Glutamatergic neuron (in vitro differentiated cells): ENCODE results near the gene CASP2. TPM values are rescaled to one million over a fixed set of nuclear protein-coding genes. Genes with fewer than 3 reads are reported as not detected.

Experiments used
- DNase-seq: peaks from one replicate; pipeline ENCODE4 v3.0.0; 2022
- H3K27ac Mint-ChIP-seq: one replicate; pipeline ENCODE4 v1.8.0; 2020; ENCODE audit warnings: mild to moderate bottlenecking, mixed read lengths, inconsistent platforms; ENCODE audit not compliant: unreplicated experiment
- H3K27me3 Mint-ChIP-seq: one replicate; pipeline ENCODE4 v1.8.0; 2020; ENCODE audit warnings: mild to moderate bottlenecking, moderate library complexity, mixed read lengths, inconsistent platforms; ENCODE audit not compliant: unreplicated experiment
- H3K36me3 Mint-ChIP-seq: one replicate; pipeline ENCODE4 v1.8.0; 2020; ENCODE audit warnings: mild to moderate bottlenecking, mixed read lengths, inconsistent platforms; ENCODE audit not compliant: unreplicated experiment
- H3K4me1 Mint-ChIP-seq: one replicate; pipeline ENCODE4 v1.8.0; 2020; ENCODE audit warnings: mild to moderate bottlenecking, low read depth, mixed read lengths, inconsistent platforms; ENCODE audit not compliant: unreplicated experiment
- H3K4me3 Mint-ChIP-seq: one replicate; pipeline ENCODE4 v1.8.0; 2020; ENCODE audit warnings: mild to moderate bottlenecking, mixed read lengths, inconsistent platforms; ENCODE audit not compliant: unreplicated experiment
- H3K9me3 Mint-ChIP-seq: one replicate; pipeline ENCODE4 v1.8.0; 2020; ENCODE audit warnings: mild to moderate bottlenecking, moderate library complexity, mixed read lengths, inconsistent platforms; ENCODE audit not compliant: unreplicated experiment
- total RNA-seq: library from RNA; stranded (reverse); fragmentation: NEBNext Ultra II Directional; extraction: Animal tissue kit (Norgen Biotek cat#: 25700); gene quantifications from one replicate; pipeline ENCODE4 v1.2.1, GENCODE V29; 2021; ENCODE audit not compliant: unreplicated experiment
- TF ChIP-seq, protein P1 (sequence below): fragments of 200-600 bp; sonication (generic); IDR thresholded peaks from one replicate; pipeline ENCODE4 v1.5.0; 2021; ENCODE audit not compliant: partially characterized antibody, unreplicated experiment

Gene CASP2
- total RNA-seq, 1 donor from 2014 or later = 59.2 TPM

DNA sequence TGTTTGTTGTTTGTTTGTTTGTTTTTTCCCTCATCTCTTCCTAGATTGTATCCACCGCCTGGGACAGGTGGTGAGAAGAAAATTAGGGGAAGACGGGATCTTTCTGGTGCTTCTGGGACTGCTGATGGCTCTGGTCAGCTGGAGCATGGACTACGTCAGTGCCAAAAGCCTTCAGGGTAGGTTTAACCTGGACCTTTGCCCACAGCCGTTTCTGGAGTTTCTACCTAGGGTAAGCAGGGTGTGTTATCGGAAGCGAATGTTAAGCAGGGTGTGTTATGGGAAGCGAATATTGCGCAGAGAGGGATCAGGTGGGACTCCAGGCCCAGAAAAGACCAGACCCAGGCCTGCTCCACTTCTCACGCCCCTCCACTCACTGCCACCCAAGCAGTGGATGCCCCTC lies 32.5 kb downstream of the CASP2 start:
- H3K27ac Mint-ChIP-seq = no peak overlapping the region
- H3K27me3 Mint-ChIP-seq = peaks cover 5% of the 10 kb centered on the region
- TF ChIP-seq, protein P1, sequence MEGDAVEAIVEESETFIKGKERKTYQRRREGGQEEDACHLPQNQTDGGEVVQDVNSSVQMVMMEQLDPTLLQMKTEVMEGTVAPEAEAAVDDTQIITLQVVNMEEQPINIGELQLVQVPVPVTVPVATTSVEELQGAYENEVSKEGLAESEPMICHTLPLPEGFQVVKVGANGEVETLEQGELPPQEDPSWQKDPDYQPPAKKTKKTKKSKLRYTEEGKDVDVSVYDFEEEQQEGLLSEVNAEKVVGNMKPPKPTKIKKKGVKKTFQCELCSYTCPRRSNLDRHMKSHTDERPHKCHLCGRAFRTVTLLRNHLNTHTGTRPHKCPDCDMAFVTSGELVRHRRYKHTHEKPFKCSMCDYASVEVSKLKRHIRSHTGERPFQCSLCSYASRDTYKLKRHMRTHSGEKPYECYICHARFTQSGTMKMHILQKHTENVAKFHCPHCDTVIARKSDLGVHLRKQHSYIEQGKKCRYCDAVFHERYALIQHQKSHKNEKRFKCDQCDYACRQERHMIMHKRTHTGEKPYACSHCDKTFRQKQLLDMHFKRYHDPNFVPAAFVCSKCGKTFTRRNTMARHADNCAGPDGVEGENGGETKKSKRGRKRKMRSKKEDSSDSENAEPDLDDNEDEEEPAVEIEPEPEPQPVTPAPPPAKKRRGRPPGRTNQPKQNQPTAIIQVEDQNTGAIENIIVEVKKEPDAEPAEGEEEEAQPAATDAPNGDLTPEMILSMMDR = no peak
- DNase-seq = no peak
- H3K36me3 Mint-ChIP-seq = no peaks in the 10 kb centered on the region
- no peak overlapping the region for H3K4me3 Mint-ChIP-seq
- peaks cover 13% of the 10 kb centered on the region for H3K9me3 Mint-ChIP-seq
- H3K4me1 Mint-ChIP-seq = peaks cover 37% of the 10 kb centered on the region

DNA sequence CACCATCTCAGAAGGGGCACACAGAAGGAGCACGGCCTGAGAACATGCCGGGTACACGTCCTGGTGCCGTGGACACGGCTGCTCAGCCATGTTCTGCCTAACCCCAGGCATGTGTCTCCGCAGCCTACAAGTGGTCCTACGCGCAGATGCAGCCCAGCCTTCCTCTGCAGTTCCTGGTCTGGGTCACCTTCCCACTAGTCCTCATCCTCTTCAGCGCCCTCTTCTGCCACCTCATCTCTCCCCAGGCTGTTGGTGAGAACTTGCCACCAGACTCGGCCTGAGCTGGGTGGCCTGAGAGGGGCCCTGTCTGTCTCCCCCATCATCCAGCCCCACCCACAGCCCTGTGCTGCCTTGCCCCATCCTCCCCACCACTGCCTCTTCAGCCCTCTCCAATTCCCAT lies 33.1 kb downstream of the CASP2 start:
- TF ChIP-seq, protein P1 = no peak
- Mint-ChIP-seq H3K4me1 (peaks cover 31% of the 10 kb centered on the region), H3K27ac (peak overlapping the region; percentile 23), H3K27me3 (peaks cover 5% of the 10 kb centered on the region), H3K4me3 (no peak overlapping the region), H3K9me3 (peaks cover 11% of the 10 kb centered on the region), H3K36me3 (no peaks in the 10 kb centered on the region)
- DNase-seq = no peak

DNA sequence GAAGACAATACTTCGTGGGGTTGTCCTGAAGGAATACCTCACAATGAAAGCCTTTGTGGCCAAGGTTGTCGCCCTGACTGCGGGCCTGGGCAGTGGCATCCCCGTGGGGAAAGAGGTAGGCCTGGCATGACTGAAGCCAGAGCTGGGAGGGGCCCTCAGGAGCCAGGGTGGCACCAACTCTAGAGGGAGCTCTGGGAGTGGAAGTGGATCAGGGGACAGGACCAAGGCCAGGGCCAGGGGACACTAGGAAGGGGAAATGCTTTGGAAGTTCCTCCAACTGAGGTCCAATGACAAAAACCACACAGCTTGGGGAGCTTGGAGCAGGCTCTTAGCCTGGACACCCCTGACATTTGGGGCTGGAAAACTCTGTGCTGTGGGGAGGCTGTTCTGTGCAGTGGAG lies 33.6 kb downstream of the CASP2 start:
- Mint-ChIP-seq H3K27ac (peak overlapping the region; percentile 23), H3K4me3 (no peak overlapping the region), H3K9me3 (peaks cover 13% of the 10 kb centered on the region), H3K27me3 (peaks cover 5% of the 10 kb centered on the region), H3K4me1 (peaks cover 31% of the 10 kb centered on the region), H3K36me3 (no peaks in the 10 kb centered on the region)
- TF ChIP-seq, protein P1 = no peak
- DNase-seq = no peak

DNA sequence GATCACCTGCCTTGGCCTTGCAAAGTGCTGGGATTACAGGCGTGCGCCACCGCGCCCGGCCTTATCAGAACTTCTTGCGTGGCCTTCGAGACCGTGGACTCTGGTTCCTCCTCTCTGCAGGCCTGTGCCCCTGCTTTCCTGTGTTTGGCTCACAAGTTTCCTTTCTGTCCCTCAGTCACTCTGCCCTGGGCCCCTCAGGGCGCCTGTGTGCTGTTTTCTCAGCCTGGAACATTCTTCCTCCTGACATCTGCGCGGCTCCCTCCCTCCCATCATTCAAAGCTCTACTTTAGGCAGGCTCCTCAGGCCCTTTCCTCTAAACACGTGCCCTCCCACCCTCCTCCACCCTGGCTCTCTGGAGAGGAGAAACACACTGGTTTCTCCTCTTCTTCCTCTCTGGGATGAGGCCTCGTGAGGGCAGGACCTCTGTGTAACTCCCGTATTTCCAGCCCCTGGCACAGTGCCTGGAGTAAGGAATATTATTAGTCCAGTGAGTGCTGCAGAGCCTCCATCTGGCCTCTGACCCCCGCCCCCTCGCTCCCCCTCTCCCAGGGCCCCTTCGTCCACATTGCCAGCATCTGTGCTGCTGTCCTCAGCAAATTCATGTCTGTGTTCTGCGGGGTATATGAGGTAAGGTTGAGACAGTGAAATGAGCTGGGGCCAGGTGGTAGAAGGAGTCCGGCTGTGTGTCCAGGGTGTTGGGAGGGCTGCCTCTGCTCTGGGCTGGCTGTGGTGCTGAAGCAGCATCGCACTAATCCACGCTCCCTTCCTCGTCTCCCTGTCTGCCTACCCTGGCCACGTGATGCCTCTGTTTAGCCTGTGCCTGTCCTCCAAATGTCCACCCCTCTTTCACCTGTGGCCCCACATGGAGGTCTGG lies 34.8 kb downstream of the CASP2 start:
- TF ChIP-seq, protein P1 = no peak
- no peaks in the 10 kb centered on the region for H3K36me3 Mint-ChIP-seq
- H3K4me3 Mint-ChIP-seq = peak overlapping the region; percentile 78
- H3K9me3 Mint-ChIP-seq = peaks cover 13% of the 10 kb centered on the region
- peak overlapping the region; percentile 98 for H3K27ac Mint-ChIP-seq
- H3K4me1 Mint-ChIP-seq = peaks cover 32% of the 10 kb centered on the region
- H3K27me3 Mint-ChIP-seq = peaks cover 5% of the 10 kb centered on the region
- peak; percentile 66 for DNase-seq

DNA sequence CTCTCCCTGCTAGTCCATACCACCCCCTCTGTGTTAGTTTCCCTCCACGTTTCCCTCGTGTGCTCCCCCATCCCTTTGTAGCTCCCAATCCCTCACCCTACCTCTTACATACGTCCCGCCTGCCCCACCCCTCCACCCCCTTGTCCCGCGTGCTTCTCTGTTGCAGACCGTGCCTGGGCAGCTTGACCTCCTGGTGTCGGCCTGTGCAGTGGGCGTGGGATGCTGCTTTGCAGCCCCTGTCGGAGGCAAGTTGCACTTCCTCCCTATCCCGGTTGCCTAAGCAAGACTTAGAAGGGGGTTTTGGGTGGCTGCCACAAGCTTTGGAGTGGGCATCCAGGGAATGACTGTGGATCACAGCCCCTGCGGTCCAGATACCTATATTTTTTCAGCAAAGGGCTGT lies 35.5 kb downstream of the CASP2 start:
- TF ChIP-seq, protein P1 = no peak
- Mint-ChIP-seq H3K9me3 (peaks cover 13% of the 10 kb centered on the region), H3K27me3 (peaks cover 5% of the 10 kb centered on the region), H3K4me3 (peak overlapping the region; percentile 78), H3K27ac (peak overlapping the region; percentile 98), H3K4me1 (peaks cover 31% of the 10 kb centered on the region), H3K36me3 (no peaks in the 10 kb centered on the region)
- peak; percentile 53 for DNase-seq
